ENCODE measurements around the gene ETFA.

The ETFA gene

GRCh38 chr15:76330080-76330680, 18.9 kb upstream of the ETFA start:
- H3K4me3 ChIP-seq (ENCODE audit: low read depth, low read length) = no peak overlapping the region
- peak; percentile 44; the same call in 1 of the 2 replicates for TF ChIP-seq CTCF (IDR thresholded peaks at IDR 0.05; ENCODE audit: borderline replicate concordance, insufficient read depth, low read depth, low read length)

DNA sequence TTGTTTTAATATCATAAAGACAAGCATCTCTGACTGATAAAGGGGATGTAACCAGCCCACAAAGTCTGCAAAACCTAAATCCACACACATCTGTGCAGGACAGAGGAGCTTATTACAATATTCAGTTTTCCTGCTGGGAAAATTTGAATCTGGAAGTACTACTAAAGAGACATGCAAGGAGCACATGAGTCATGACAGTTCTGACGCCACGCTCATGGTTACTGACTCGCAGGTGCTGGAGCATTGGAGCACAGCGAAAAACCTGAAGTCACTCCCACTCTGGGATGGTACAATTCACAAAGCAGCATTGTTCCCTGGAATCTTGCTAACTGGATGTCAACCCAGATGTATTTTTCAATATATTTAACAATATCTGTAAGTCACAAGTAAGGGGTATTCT, 17.7 kb upstream of the ETFA start:
- no peak overlapping the region for H3K4me3 ChIP-seq (ENCODE audit: low read depth, low read length)
- TF ChIP-seq CTCF (IDR thresholded peaks at IDR 0.05; ENCODE audit: borderline replicate concordance, insufficient read depth, low read depth, low read length) = no peak

DNA sequence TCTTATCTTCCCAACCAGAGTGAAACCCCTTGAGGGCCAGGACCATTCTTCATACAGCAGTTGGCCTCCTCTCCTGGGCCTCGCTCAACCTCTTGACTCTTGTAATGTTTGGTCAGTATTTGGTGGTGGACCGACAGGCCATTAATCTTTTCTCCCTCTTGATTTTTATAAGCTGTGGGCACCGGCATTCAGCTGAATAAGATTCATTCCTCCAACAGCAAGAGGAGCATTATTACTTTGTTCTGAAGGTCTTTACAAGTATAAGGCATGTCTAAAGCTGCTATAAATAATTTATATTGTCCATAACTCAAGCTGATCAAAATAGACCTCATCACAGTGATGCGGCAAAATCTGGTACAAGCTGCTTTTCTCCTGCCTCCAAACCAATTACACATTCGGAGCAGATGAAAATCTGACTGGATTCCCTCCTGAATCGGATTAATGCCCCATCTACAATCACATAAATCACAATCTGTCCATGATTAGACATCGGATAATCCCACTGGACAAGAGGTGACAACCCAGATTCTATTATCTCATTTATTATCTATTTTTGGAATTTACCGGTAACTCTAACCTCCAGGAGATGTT, 16.9 kb upstream of the ETFA start:
- no peak overlapping the region for H3K4me3 ChIP-seq (ENCODE audit: low read depth, low read length)
- no peak for TF ChIP-seq CTCF (IDR thresholded peaks at IDR 0.05; ENCODE audit: borderline replicate concordance, insufficient read depth, low read depth, low read length)

GRCh38 chr15:76327191-76328105, 16.2 kb upstream of the ETFA start:
- no peak overlapping the region for H3K4me3 ChIP-seq (ENCODE audit: low read depth, low read length)

GRCh38 chr15:76325704-76326103, 14.4 kb upstream of the ETFA start:
- no peak for TF ChIP-seq CTCF (IDR thresholded peaks at IDR 0.05; ENCODE audit: borderline replicate concordance, insufficient read depth, low read depth, low read length)
- no peak overlapping the region for H3K4me3 ChIP-seq (ENCODE audit: low read depth, low read length)

More at GRCh38 chr15:76327191-76328105, 16.2 kb upstream of the ETFA start:
- no peak for TF ChIP-seq CTCF (IDR thresholded peaks at IDR 0.05; ENCODE audit: borderline replicate concordance, insufficient read depth, low read depth, low read length)

DNA sequence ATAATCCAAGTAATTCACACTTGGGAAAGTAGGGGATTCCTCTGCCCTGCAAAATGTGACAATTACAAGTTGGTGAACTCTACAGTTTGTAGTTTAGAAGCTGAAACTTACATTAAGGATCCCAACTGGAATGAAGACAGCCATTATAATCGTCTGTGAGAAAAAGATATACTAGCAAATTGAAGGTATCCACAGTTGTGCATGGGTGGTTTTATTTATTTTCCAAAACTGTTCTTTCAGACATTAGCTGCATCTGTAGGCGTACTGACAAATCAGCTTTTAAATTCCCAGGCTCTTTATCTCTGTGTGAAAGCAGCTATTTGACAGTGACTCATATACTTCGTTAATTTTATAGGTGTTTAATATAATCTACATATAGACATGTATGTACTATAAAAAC, 12.8 kb upstream of the ETFA start:
- TF ChIP-seq CTCF (IDR thresholded peaks at IDR 0.05; ENCODE audit: borderline replicate concordance, insufficient read depth, low read depth, low read length) = no peak
- no peak overlapping the region for H3K4me3 ChIP-seq (ENCODE audit: low read depth, low read length)
